ENCODE results near the gene DICER1.
"Not testable (repeated sequence)": the region's sequence is repeated elsewhere in the genome, so short reads cannot be mapped to it uniquely, and the experiment has no call there.

Gene DICER1

DNA sequence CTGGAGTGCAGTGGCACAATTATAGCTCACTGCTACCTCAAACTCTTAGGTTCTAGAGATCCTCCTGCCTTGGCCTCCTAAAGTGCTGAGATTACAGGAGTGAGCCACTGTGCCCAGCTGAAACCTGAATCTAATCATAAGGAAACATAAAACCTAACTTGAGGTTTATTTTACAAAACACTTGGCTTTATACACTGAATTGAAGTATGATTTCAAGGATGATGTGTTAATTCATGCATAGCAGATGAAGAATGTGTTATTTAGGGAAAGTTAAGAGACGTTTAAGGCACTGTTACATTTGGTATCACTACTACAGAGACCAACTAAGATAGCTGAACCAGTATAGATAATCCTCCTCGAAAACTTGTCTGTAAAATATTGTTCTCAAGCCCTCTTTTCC, 6.4 kb downstream of the DICER1 start:
- DNase-seq (no peak), ATAC-seq (no peak)

DNA sequence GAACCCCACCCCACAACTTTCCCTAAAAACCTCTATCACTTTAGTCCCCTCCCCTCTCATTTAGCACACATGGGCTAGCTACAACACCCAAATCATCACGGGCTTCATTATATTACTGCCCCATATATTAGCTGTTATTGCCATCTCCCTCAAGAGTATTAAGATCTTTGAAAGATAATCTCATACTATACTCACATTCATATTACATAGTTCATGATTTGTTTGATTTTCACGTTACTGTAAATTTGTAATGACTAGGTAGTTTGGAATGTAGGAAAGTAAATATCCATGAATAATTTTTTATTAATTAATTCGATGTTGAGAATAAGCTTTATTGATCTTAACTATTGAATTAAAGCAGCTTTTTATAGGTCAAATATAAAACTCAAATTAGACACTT, 7.9 kb downstream of the DICER1 start:
- no peak for ATAC-seq

DNA sequence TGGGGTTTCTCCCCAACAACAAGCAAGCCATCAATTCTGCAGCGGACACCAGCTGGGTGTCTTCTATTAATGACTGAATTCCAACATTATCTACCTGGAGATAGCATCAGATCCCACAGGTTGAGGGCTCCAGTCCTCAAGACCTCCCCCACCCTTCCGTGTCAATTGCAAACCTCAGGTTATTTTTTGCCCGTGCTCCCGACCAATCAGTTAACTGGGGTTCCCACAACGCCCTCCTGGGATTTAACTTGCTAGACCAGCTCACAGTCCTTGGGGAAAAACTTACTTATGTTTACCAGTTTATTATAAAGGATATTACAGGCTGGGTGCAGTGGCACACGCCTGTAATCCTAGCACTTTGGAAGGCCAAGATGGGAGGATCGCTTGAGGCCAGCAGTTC, 9.7 kb downstream of the DICER1 start:
- DNase-seq (no peak), ATAC-seq (no peak)

More for the DNA sequence above, 7.9 kb downstream of the DICER1 start:
- DNase-seq: no peak

DNA sequence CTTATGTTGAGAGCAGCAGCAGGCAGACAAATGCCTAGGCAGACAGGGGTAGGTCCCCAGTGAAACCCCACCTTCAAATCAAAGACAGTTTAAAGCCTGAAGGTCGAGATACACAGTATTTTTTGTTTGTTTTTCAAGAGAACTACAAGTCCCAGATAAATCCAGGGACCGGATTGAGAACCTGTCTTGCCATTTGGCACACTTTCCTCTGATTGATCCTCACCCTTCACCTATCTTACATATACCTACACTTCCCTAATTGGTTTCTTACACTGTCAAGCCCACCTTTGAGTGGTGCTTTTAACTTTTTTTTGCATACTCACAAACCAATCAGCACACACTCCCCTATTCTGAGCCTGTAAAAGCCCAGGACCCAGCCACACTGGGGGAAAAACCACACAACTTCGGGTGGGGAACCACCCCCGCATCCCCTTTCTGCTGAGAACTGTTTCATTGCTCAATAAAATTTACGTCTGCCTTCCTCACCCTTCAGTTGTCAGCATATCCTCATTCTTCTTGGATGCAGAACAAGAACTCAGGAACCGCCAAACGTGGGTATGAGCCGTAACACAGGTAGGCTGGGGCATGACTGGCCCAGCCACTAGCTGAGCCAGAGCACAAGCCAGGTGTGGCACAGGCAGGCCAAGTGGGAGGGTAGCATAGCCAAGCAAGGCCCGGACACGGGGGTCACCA, 11.1 kb downstream of the DICER1 start:
- ATAC-seq: no peak
- DNase-seq: no peak

DNA sequence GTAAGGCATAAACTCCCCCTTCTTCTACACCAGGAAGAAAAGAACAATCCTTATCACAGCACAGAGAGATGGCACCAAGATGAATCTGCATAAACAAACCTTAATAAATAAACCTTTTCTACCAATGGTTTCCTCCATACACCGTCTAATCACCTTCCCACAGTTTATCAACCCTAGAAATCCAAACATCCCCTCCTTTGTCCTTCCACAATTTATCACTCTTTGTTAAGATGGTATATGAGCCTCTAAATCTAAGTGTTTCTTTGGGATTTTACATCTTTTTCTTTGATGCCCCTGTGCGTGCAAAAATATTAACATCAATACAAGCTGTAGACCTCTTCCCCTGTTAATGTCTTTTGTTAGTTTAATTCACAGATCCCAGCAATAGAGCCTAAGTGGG, 12.5 kb downstream of the DICER1 start:
- DNase-seq (no peak), ATAC-seq (no peak)

DNA sequence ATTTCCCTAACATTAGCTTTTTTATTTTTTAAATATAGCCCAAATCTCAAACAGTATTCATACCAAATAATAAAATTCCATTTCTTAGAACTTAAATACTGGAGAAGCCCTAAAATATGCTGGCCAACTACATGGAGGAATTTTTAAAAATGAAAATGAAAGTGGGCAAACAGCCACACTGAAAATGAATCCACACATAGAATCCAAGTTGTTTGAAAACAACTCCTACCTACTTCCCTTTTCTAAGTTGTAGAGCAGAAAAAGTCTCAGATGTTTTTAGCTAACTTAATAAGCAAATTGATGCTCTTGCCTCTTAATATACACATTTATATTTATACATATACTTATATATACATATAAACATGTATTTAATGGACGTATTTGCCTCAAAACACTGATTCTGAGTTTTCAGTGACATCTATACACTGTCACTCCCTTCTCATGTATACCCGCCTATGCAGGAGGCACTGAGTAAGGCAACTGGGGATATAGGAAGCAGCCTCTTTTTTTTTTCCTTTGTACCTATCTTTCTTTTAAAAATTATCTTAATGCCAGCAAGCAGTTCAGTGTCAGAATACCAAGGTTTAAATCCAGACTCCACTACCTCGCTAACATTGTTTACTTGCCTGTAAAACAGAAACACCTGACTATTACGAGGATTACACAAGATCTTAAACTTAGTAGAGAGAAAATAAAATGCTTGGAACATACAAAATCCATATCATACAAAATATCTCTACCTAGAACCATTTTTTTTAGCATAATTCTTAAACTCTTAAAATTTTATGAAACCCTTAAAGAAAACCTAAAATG, 13.3 kb downstream of the DICER1 start:
- no peak for DNase-seq

DNA sequence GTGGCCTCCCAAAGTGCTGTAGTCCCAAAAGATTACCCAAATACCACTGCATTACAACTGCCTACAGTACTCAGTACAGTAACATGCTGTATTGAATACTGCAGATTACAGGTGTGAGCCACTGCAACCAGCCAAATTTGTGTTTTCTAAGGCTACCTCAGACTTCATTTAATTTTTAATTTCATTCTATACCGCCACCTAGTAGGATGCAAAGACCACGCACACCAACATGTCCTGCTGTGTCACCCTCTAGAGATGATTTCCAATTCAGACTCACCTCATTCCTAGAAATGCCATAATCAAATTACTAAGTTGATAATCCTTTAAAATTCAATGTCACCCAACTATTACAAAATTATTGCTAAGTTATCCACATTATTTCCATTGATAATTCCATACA, 15.1 kb downstream of the DICER1 start:
- ATAC-seq (no peak), DNase-seq (no peak)

More for the DNA sequence above, 13.3 kb downstream of the DICER1 start:
- ATAC-seq: no peak

DNA sequence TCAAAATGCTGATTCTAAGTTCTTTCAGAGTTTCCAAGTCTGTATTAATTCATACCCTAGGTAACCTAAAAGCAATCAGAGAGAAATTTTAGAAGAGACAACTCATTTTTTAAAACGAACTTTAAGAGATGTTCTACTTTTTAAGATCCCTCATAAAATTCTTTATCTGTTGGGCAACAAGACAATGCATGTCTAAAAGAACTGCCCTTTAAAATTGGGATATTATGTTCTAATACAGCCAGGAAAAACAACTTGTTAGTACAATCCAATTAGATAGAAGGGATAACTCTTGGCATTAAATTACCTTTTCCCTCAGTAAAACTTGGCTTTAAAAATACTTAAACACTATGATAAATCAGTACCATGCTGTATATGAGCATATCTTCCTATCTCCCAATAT, 15.6 kb downstream of the DICER1 start:
- ATAC-seq: no peak
- DNase-seq: no peak

DNA sequence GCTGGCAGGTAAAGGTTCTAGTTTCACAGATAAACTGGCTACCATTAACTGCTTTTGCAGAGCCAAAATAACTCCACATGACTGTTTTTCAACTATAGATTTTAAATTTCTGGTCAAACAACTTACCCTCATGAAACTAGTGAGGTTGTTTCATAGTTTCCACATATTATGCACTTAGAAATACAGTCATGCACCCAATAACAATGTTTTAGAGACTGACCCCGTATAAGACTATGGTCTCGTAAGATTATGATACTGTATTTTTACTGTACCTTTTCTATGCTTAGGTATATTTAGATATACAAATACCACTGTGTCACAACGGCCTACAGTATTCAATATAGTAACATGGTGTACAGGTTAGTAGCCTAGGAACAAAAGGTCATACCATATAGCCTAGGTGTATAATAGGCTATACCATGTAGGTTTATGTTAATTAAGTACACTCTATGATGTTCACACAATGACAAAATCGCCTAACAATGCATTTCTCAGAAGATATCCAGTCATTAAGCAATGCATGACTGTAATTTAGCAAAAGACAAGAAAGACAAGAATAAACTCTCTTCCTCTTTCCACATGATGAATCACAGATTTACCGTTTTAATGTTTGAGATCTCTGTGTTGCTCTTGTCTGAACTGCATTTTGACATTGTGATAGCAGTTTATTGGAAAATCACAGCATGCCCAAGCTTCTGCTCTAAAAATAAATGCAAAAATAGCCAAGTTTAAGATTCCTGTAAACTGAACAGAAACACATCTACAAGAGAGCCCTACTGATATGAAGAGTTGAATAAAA, 17.1 kb downstream of the DICER1 start:
- ATAC-seq (peak; percentile 32), DNase-seq (no peak)

DNA sequence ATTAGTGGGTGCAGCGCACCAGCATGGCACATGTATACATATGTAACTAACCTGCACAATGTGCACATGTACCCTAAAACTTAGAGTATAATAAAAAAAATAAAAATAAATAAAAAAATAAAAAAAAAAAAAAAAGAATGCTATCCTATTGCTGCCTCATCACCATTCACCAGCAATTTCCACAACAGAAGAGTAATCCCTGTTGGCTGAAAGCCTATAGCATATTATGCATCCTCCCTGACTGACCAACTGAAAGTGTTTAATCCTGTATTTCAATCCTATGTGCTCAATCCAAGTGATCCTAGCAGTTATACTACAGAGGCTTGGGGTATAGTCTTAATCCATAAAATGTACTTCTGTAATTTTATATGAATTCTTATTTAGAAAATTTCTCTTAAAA, 18.5 kb downstream of the DICER1 start:
- no peak for DNase-seq
- no peak for ATAC-seq

DNA sequence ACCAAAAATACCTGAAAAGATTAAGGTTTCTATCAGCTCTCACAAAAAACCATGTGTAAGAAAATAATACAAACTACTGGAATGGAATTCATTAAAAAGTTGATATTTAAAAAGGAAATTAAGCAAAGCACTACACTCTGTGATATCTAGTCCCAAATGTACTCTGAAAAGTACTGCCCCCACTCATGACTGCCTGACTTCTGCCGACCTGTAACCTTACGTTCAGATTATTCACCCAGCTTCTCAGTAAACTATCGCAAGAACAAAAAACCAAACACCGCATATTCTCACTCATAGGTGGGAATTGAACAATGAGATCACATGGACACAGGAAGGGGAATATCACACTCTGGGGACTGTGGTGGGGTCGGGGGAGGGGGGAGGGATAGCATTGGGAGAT, 18.9 kb downstream of the DICER1 start:
- not testable (repeated sequence) for ATAC-seq, DNase-seq

DNA sequence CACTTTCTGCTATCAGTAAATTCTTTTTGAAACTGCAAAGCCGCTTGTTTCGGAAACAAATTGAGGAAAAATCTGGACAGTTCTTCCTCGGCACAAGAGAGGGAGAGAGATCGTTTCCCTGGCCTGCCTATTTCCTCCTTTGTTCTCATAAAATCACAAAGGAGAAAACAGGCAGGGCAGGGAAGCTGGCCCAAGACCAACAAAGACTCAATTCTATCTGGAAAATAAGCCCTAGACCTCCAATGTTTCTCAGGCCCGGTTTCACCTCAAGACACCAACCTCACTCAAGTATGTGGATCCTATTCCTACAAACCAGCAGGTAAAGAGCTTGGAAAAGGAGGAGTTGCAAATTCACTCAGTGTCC, 19.5 kb downstream of the DICER1 start:
- DNase-seq (no peak), ATAC-seq (no peak)

DNA sequence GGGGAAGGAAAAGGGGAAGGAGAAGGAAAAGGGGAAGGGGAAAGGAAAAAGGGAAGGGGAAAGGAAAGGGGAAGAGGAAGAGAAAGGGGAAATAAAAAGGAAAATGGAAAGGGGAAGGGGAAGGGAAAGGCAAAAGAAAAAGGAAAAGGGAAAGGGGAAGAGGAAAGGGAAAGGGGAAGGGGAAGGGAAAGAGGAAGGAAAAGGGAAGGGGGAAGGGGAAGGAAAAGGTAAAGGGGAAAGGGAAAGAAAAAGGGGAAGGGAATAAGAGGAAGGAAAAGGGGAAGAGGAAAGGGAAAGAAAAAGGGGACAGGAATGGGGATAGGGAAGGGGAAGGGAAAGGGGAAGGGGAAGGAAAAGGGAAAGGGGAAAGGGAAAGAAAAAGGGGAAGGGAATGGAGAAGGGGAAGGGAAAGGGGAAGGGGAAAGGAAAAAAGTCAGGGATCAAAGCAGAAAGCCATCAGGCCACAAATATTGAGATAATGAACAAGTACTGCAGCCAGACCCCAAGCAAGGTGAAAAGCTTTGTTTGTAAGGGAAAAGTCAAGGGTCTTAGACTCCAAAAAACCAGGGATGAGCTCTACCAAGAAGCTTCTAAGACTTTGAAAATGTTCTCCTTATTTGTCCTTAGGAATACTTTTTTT, 20.0 kb downstream of the DICER1 start:
- DNase-seq (no peak), ATAC-seq (no peak)

DNA sequence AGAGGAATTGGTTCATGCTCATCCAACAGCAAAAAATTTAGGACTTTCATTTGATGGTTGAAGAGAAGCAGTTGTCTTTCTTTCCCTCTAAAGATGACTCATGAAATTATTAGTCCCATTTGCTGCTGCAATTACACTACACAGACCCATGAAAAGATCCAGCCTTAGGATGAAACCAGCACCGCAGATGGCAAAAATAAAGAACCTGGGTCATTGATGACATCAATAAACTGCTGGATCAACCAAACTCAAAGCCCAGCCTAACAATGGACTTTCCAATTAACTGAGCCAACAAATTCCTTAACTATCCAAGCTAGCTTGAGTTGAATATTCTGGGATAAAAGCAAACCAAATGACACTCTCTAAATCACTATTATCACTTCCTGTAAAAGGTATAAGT, 20.7 kb downstream of the DICER1 start:
- DNase-seq: no peak
- ATAC-seq: no peak

DNA sequence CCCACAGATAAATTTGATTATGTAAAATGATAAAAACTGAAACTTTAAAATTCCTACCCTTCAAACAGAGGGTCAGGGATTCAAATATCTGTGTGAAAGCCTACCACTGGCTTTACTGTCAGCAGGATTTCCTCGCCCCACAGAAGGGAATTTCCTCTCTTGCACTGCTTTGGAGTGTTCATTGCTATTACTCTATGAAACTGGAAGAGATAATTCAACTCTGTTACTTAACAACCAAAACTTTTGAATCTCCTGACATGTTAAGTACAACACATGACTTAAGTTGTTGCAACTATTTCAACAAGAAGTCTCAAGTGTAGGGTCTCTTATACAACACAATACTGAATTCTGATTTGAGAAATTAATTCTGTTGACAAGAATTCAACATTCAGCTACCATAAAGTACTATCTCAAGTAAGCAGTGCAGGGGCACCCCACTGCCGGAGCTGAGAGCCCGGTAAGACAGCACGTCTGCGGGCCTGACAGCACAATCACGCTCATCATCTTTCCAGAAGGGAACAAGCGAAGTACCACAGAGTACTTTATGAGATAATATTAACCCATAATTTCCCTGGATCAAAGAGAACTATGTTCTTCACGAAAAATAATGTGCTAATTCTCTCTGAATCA, 22.9 kb downstream of the DICER1 start:
- DNase-seq: no peak
- no peak for ATAC-seq

DNA sequence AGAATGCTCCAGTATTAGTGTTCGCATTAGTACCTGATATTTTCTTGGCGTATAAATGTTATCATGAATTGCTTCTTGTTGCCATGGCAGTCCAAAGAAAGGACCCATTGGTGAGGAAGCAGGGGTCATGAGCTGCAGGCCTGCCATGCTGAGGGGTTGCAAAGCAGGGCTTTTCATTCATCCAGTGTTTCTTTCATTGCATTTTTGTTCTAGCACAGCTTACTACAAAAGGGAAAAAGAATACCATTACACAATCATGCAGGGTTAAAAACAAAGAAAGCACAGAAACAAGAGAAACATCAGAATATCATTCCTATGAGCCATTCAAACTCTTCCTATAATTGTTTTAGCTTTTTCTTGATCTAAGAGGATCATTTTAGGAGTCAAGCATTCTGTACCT, 24.0 kb downstream of the DICER1 start:
- ATAC-seq (no peak), DNase-seq (no peak)

DNA sequence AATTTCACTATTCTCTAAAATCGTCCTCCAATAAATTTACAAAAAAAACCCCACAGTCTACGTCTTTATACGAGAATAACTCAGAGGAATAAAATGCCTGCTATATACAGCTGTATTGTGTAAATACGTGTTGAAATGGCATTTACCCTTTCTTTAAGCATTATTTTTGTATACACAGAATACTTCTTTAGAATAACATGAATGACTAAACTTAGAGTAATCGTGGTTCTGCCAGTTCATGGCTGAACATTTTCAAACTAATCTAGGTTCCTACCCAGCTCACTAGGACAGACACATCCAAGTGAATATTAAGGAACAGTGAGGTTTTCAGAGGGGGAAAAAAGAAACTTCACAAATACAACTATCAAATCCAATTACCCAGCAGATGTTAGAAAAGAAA, 24.6 kb downstream of the DICER1 start:
- ATAC-seq: no peak

DNA sequence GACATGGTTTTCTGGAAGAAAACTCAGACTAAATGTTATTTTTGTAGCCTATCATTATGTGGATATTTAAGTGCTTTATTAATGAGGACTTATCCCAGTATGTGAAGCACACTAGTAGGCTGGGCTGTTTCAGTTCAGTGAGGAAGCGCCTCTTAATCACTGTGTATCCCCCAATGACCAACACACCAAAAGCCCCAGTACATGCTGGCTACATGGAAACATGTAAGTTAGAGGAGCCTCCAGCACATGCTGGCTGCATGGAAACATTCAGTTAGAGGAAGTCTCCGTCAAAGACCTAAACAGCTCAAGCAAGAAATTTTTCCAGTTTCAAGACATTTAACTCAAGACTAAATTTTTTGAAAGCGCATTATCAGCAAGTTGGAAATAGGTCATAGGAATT, 26.8 kb downstream of the DICER1 start:
- no peak for DNase-seq
- ATAC-seq: no peak

More for the DNA sequence above, 24.6 kb downstream of the DICER1 start:
- DNase-seq: no peak

DNA sequence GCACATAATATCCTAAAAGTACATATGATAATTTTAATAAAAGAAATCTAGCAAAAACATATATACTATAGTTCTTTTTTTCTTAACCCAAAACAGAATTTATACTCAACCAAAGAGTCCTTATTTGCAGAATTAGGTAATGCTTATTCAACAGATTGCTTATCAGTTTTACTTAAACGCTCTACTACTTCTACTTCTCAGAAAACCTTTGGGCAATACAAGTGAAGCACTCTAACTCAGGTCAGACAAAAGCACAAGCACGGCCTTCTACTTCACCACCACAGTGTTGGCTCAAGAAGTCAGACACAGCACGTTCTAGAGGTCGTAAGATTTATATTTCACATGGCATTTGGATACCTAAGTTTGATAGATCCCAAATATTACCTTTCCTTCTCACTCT, 29.2 kb downstream of the DICER1 start:
- DNase-seq (no peak), ATAC-seq (no peak)

DNA sequence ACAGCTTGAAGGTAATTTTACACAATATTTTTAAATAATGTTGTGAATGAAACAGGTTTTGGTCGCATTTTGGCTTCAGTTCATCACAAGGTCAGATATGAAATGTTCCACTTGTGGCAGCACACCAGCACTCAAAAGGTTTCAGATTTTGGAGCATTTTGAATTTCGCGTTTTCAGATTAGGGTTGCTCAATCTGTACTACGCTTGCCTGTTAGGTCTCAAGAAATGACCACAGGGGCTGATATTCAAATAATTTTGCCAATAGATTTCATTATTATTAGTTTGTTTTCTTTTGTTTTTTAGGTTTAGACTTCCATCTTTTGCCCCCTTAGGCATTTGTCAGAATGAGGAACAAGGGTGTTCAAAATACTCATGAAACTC, 29.8 kb downstream of the DICER1 start:
- no peak for ATAC-seq
- DNase-seq: no peak

DNA sequence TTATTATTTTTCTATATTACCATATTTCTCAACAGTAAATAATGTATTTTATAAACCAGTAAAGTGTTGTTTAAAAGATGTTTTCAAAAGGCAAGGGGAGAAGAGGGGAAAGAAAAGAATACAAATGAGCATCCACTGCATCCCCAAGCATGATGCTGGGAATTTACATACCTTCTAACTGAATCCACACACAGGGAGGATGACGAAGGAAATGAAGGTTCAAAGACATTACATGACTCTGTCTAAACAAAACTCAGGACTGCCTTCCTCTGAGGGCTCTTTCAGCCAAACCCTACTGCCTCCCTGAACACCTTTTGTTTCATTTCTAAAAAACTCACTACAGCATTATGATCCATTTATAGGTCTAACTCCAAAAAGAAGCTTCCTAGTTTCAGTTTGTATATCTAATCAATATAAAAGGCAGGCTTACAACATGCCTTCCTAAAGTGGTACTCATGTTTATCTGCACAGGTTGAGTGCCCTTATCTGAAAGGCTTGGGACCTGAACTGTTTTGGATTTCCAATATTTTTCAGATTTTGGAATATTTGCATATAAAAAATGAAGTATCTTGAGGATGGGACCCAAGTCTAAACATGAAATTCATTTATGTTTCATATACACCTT, 30.3 kb downstream of the DICER1 start:
- ATAC-seq (no peak), DNase-seq (no peak)

DNA sequence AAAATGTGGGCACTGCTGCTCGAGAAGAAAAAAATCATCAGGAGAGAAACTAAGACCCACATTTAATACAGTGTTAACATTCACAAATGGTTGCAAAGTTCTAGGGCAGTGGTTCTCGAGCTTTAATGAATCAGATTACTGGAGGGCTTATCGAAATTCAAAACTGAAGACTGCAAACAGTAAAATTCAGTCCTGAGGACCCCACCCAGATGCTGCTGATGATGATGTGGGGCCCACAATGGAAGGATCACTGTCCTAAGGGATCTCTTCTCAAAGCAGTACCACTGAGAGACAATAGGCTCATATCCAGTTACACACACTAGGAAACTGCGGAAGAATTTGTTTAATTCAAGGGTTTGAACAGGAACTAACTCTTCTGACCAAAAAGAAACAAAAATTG, 31.4 kb downstream of the DICER1 start:
- no peak for ATAC-seq

More for the DNA sequence above, 31.4 kb downstream of the DICER1 start:
- no peak for DNase-seq

Data from stimulated activated naive CD8-positive, alpha-beta T cell treated with anti-CD3 and anti-CD28 coated beads, Interleukin-15, Interleukin-2, amounts not matched to agents 100 U/mL and 50 U/mL, for 24 hours (primary cell).